Activated CD8-positive, alpha-beta memory T cell treated with anti-CD3 and anti-CD28 coated beads for 48 hours (primary cell): ENCODE data around the gene FITM2.
"Not testable (repeated sequence)": the region's sequence is repeated elsewhere in the genome, so short reads cannot be mapped to it uniquely, and the experiment has no call there.

Experiments
- DNase-seq, 3 experiments: peaks; one replicate each; pipeline ENCODE4 v3.0.0-alpha.2; 2020; ENCODE audit warnings: low read depth in 2 of 3, low spot score in 2 of 3

FITM2 gene, protein sequence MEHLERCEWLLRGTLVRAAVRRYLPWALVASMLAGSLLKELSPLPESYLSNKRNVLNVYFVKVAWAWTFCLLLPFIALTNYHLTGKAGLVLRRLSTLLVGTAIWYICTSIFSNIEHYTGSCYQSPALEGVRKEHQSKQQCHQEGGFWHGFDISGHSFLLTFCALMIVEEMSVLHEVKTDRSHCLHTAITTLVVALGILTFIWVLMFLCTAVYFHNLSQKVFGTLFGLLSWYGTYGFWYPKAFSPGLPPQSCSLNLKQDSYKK

DNA sequence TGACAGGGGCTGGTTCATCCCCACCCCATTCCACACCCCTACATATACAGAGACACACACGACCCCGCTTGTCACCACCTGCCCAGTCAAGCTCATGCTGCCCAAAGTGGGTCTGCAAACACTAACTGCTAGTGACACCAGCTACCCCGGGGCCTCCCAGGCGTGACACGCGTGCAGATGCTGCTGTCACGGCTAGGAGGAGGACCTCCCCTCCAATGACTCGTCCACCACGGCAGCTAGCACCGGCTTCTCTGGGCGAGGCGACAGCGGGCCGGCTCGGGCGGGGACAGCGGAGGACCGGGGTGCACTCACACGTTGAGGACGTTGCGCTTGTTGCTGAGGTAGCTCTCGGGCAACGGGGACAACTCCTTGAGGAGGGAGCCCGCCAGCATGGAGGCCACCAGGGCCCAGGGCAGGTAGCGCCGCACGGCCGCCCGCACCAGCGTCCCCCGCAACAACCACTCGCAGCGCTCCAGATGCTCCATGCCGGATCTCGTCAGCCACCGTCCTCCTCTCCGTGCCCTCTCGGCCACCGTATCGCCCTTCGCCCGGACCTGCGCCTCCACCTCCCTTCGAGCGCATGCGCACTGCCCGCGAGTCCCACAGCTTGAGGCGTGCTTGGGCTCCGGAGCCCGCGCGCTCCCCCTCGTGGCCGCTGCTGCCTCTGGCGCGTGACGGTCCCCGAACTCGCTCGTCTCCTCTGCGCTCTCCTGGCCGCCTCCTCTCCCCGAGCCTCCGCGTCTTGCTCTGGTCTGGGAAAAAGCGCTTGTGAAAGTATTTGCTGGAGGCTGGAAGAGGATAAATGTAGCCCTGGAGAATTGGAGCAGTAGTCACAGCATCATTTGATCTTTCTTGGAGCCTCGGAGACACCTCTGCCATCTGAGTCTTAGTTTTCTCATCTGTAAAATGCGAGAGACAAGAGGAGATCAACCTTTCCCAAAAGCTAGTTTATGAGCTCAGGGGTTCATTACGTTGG, at the start of gene FITM2:
Gene FITM2 (minus strand): TSS at position 539 of the 976 bp plus-strand sequence. CDS start 54 bp downstream, at position 485.
- DNase-seq, result peak; percentile 94 to 99 (median 96)

DNA sequence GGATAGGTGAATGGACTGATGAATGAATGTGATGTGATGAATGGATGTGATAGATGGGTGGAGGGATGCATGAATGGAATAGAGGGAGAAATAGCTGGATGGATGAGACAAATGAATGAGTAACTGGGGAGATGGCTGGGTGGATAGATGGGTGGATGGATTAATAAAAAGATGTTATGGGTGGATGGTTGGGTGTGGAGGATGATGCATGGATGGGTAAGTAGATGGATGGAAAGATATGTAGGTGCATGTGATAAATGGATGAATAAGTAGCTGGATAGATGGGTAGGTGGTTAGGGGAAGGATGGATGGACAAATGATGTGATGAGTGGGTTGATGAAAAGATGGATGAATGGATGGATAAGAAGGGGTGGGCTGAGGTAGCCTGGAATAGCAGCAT, 49.2 kb upstream of the FITM2 start:
- no peak for DNase-seq

DNA sequence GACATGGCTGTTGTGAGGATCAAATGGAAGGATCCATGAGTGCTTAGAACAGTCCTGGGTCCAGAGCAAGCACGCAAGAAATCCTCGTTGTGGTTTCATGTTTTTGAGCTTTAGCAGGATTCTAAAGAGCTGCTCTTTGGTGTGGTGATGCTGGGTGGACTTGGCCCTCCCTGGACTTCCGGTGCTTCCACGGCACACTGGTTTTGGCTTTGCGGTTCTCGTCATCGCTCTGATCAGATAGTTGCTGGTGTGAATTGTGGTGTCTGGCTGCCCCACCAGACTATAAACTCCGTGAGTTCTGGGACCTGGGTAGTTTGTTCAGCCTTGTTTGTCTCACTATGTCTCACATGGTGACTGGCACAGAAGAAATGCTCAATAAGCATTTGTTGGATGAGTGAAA, 47.8 kb upstream of the FITM2 start:
- no peak for DNase-seq

DNA sequence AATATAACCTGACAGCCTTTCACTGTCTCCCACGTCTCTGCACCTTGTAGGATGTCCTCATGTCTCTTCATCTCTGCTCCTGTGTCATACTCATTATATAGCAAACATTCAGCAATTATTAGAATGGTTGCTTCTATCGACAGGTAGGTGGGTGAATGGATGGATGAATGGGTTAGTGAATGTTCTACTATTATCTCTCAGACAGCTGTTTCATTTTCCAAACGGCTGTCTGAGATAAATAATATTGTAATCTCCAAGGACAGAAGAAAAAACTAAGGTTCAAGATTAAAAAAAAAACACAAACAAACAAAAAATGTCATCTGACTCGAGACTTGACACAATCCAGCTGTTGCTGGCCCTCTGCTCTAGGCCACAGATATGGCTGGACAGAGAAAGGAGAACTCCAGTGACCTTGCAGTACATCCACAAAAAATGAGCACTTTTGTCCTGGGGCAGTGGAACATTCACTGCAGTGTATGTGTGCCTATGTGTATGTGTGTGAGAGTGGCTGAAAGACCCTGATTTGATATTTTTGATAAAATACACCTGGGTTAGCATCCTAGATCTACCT, 46.6 kb upstream of the FITM2 start:
- no peak for DNase-seq

DNA sequence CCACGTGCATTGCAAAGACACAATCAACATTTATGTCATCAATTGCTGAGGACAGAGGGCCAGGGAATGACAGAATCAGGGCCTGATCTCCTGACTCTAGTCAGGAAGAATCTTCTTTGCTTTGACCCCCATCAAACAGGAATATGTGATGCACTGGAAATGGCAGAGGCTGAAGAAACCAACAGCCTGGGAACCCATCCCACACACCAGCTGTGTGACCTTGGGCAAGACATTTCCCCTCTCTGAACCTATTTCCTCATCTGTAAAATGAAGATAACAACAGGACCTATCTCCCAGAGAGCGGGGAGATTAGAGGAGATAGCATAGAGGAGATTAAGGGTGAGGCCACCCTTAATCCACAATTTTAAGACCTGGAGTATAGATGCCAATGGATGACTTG, 46.0 kb upstream of the FITM2 start:
- no peak for DNase-seq

DNA sequence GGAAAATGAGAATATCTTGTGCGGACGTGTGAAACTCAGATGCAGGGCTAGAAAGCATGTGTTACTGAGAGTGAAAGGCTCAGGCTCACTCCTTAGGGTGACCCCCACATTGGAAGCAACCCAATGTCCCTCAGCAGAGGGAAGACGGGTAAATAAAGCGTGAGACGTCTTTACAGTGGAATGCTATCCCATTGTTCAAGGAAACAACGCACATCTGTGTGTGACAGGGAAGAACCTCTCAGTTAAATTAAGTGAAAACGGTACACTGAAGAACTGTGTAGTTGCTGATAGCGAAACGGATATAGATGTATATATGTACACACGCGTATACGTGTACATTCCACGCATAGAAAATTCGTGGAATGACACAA, 45.3 kb upstream of the FITM2 start:
- DNase-seq, result no peak

DNA sequence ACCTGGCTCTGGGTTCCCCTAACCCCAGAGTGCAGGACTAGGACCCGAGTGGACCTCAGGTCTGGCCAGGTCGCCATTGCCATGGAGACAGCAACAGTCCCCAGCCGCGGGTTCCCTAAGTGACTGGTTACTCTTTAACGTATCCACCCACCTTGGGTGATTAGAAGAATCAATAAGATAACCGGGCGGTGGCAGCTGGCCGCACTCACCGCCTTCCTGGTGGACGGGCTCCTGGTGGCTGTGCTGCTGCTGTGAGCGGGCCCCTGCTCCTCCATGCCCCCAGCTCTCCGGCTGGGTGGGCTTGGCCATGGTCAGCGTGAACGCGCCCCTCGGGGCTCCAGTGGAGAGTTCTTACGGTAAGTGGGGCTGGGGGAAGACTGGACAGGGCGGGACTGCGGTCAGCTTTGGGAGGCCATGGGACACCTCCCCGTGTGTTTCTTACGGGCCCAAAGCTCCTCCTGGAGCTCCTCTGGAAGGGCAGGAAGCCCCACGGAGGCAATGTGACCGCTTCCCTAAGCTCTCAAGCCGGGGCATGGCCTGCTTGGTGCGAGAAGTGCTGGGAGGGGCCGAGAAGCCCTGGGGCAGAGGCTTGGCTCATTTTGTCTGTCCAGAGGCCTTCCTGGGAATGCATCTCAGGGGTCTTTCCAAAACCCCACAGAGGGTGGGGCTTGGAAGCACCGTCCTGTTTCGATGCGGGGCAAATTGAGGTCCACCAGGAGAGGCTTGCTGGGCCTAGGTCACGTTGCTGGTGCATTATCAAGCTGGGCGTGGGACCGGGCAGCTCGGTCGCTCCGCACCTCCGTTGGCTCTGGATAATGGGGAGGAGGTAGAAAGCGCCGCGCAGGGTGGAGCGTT, 44.7 kb upstream of the FITM2 start, which contains the start of gene HNF4A:
Gene HNF4A (plus strand): TSS at position 202 of the 855 bp plus-strand sequence. CDS start 106 bp downstream, at position 308.
- DNase-seq, result no peak

DNA sequence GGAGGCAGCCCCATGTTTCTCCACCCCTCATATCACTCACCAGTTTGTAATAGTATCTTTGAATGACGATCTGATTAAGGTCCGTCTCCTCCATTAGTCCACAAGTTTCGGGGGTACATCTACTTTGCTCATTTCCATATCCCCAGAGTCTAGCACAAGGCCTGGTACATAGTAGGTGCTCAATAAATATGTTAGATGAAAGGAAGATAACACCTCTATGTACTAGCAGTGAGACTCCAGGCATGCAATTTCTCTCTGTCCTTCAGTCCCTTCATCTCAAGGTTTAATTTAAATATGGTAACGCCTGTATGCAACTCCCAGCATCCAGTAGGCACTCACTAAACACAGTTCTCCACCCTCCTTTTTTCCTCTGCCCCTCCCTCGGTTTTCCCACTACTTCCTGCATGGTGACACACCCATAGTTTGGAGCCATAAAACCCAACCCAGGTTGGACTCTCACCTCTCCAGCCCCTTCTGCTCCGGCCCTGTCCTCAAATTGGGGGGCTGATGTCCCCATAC, 44.0 kb upstream of the FITM2 start:
- no peak for DNase-seq

DNA sequence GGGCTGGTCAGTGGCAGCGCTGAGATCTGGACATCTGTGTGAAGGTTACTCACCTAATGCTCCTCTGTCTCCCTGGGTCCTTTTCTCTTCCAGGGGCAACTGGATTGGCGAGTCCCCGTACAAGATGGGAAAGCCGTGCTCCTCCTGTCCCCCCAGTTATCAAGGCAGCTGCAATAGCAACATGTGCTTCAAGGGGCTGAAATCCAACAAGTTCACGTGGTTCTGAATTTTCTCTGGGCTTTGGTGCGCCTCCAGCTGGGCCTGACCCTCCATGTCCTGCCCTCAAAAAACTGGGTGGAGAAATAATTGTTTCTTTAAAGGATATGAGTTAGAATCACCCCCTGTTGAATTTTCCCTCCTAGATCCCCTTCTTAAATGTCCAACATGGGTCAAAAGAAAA, 39.6 kb upstream of the FITM2 start:
- no peak for DNase-seq

DNA sequence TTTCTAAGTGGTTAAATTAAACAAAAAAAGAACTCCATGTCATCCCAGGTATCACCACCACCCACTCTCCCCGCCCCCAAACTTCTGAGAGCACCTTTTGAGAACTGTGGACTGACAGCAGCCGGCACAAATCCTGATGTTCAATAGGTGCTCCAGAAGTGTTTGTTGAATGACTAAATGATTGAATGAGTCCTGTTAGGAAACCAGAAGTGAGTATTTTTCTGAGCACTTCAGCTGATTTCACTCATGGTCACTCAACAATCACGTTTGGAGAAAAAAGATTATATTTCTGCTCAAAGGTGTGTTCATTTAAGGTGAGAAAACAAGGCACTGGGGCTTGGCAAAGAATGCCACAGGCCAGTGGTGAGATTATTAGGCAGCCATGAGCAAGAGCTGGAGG, 38.3 kb upstream of the FITM2 start:
- DNase-seq, result no peak

DNA sequence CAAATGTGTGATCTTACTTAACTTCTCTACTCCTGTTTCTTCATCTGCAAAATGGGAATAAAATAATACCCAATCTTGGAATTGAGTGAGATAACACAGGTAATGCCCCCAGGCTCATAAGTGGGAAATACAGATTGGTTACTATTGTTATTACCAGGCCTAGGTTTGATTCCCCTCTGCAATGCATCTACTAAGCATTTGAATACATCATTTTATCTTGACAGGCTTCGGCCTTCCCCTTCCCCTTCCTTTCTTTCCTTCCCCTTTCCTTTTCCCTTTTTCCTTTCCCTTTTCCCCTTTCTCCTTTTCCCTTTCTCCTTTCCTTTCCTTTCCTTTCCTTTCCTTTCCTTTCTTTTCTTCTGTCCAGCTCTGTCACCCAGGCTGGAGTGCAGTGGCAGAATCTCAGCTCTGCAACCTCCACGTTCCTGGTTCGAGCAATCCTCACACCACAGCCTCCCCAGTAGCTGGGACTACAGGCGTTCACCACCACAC, 37.2 kb upstream of the FITM2 start:
- no peak for DNase-seq

DNA sequence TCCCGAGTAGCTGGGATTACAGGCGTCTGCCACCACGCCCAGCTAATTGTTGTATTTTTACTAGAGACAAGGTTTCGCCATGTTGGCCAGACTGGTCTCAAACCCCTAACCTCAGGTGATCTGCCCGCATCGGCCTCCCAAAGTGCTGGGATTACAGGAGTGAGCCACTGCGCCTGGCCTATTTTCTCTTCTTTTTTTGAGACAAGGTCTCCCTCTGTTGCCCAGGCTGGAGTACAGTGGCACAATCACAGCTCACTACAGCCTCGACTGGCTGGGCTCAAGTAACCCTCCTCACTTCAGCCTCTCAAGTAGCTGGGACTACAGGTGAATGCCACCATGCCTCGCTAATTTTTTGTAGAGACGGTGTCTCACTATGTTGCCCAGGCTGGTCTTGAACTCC, 34.9 kb upstream of the FITM2 start:
- not testable (repeated sequence) for DNase-seq

DNA sequence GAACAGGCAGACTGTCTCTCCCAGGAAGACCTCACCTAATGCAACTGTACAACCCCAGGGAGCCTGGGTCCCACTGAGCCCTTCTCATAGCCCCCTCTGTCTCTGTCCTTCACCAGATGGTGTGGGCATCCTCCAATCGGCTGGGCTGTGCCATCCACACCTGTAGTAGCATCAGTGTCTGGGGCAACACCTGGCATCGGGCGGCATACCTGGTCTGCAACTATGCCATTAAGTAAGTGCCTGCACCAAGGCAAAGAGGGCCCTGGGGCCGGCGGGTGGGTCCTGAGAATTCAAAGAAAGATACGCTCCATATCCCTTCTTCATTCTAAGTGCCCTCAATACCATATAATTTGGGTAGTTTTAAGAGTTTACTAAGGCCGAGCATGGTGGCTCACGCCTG, 34.1 kb upstream of the FITM2 start:
- DNase-seq, result no peak

DNA sequence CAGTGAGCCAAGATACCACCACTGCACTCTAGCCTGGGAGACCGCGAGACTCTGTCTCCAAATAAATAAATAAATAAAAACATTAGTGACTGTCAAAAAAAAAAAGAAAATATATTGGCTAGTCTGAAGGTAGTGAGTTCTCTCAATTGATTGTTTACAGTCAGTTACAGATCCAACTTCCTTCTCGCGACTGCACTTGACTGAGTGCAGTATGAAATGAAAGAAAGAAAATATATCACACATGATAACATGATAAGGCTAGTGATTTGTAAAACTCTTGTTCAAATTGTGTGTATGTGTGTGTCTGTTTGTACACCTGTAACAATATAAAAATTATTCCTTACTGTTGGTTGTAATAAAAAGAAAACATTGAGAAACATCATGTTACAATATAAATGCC, 33.7 kb upstream of the FITM2 start:
- DNase-seq, result no peak

DNA sequence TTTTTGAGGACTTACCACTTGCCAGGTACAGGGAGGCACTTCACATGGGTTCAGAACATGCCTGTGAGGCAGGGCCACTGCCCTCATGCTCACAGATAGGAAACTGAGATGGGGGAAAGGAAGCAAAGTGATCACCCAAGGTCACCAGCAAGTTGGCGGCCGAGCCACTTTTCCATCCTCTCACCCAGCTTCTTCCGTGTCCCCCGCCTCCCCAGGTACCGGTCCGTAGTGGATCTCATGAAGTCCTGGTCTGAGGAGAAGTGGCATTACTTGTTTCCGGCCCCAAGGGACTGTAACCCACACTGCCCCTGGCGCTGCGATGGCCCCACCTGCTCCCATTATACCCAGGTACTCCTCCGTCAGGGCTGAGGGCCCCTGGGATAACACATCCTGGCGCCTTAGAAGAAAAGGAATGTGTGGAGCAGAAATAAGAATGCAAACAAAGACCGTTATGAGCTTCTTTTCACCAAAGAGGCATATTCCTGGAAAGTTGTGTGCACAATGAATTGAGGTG, 32.2 kb upstream of the FITM2 start:
- DNase-seq, result no peak

DNA sequence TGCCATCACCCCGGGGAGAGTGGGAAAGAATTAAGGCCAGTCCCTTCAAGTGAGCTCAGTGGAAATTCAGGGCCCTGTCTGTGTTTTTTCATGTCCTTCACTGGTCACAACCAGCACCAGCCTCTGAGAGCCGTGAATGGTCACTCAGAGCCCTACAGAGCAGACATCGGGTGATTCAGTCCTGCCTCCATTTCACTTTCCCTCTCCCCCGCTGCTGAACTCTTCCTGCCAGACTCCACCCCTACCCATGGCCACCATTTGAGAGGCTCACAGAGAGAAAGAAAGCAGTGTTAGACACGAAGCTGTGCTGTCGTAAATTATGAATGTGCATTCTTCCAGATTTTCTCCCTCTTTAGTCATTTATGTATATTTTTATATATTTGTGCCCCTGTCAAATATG, 31.2 kb upstream of the FITM2 start:
- DNase-seq, result no peak

DNA sequence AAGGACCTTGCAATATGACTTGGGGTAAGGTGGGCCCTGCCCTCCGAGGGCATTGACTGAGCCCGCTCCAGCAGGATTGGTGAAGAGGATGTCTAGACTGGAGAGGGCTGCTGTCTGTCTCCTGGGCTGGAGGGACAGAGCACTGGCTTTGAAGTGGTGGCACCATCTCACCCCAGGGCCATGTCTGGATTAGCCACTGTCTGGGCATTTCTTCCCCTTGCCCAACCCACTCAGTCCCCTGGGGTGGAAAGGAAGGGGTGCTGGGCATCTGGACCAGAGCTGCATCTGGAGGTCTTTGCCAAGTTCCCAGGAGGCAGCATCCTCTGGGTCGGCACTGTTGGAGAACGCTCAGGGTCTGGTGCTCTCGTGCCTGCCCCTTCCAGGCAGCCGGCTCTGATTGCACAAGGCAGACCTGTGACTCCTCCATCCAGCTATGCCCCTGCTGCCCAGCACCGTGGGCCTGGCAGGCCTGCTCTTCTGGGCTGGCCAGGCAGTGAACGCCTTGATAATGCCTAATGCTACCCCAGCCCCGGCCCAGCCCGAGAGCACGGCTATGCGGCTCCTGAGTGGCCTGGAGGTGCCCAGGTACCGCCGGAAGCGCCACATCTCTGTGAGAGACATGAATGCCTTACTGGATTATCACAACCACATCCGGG, 25.9 kb upstream of the FITM2 start, which contains the start of gene R3HDML:
Gene R3HDML (plus strand): TSS at position 319 of the 656 bp plus-strand sequence. CDS start 115 bp downstream, at position 434.
- no peak for DNase-seq

DNA sequence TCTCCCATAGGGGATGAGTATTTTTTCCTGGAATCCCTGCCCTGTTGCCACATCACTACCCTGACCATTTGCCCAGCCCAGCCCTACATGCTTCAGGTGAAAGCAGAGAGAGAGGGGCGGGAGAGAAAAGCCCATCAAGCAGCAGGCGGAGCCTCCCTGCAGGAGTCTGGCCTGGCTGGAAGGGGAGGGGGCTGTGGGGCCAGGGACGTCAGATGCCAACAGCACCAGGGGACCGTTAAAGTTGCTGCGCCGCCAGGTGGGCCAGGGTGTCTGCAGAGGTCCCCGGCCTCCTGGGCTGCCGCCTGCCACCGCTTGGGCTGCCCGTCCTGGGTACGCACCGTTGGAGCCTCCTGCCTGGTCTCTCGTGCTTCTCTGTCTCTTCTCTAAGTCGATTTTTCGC, 25.1 kb upstream of the FITM2 start:
- DNase-seq, result no peak

DNA sequence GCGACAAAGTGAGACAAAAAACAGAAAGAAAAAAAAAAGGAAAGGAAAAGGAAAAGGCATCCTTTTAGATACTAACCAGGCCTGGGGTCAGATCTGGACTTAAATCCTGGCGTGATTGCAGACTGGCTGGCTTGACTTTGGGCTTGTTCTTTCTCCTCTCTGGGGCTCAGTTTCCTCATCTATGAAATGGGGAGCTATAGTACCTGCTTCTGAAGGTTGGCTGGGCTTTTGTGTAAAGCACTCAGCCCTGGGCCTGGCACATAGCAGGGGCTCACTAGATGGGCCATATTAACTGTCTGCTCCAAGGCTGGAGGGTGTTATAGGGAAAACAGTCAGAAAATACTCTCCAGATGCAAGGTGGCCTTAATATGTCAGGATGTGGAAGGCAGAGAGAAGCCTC, 24.7 kb upstream of the FITM2 start:
- no peak for DNase-seq

DNA sequence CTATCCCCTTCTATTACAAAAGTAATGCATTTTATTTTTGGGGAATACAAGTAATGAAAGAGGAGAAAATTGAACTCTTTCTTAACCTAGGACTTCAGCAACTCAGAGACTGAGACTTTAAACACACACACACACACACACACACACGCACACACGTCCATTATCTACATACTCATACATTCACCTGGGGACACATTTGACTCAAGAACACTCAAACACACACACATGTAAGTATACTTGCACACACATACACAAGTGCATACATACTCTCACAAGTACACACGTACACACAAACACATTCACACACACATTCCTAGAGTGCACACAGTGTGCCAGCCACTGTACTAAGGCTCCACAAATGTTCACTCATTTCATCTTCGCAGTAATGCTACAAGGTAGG, 23.7 kb upstream of the FITM2 start:
- DNase-seq, result no peak
